ENCODE measurements around the gene FASTKD2.

FASTKD2 gene

GRCh38 chr2:206840999-206841398 lies 75.6 kb downstream of the FASTKD2 start:
- DNase-seq: no peak
